Subcutaneous abdominal adipose tissue (tissue), 5 donors: Measurements from ENCODE around the gene ACY1.

Experiments
- H3K27ac ChIP-seq: one replicate; pipeline ENCODE4 v1.7.0; 2013; ENCODE audit warnings: low read depth, mild to moderate bottlenecking, inconsistent platforms, low read length, moderate library complexity
- H3K27me3 ChIP-seq, 5 donors: one replicate each; pipeline ENCODE4 v1.7.0; 2013; ENCODE audit warnings: low read length in 5 of 5, inconsistent platforms in 1 of 5; ENCODE audit not compliant: control insufficient read depth in 5 of 5, insufficient read depth in 4 of 5
- H3K36me3 ChIP-seq, 5 donors: one replicate each; pipeline ENCODE4 v1.7.0; 2013; ENCODE audit warnings: low read length in 5 of 5; ENCODE audit not compliant: control insufficient read depth in 5 of 5, insufficient read depth in 5 of 5
- H3K4me1 ChIP-seq, 5 donors: one replicate each; pipeline ENCODE4 v1.7.0; 2013; ENCODE audit warnings: low read length in 5 of 5, mild to moderate bottlenecking in 3 of 5, moderate library complexity in 1 of 5; ENCODE audit not compliant: control insufficient read depth in 5 of 5, insufficient read depth in 5 of 5
- H3K4me3 ChIP-seq, 5 donors: one replicate each; pipeline ENCODE4 v1.7.0; 2013; ENCODE audit warnings: low read length in 5 of 5, low read depth in 1 of 5
- H3K9ac ChIP-seq, 5 donors: one replicate each; pipeline ENCODE4 v1.7.0; 2013; ENCODE audit warnings: low read length in 5 of 5, mild to moderate bottlenecking in 4 of 5, moderate library complexity in 3 of 5
- H3K9me3 ChIP-seq, 5 donors: one replicate each; pipeline ENCODE4 v1.7.0; 2013; ENCODE audit warnings: low read length in 5 of 5; ENCODE audit not compliant: control insufficient read depth in 5 of 5
- donor health status: healthy.
- donor health status: healthy.
- donor health status: healthy.
- donor health status: healthy.
- donor health status: healthy.

Gene ACY1

GRCh38 chr3:51957520-51958205, 25.7 kb upstream of the ACY1 start:
- Histone ChIP-seq H3K9me3 (no peaks in the 10 kb centered on the region), H3K4me3 (no peak overlapping the region), H3K9ac (no peak overlapping the region), H3K36me3 (peaks cover 0 to 39% (median 23%) of the 10 kb centered on the region in 5 donors), H3K4me1 (peaks cover 3 to 23% (median 16%) of the 10 kb centered on the region in 5 donors), H3K27me3 (no peaks in the 10 kb centered on the region), H3K27ac (no peak overlapping the region)

GRCh38 chr3:51958603-51959521, 24.5 kb upstream of the ACY1 start:
- peaks cover 0 to 39% (median 23%) of the 10 kb centered on the region in 5 donors for H3K36me3 ChIP-seq
- H3K27me3 ChIP-seq = no peaks in the 10 kb centered on the region
- no peak overlapping the region for H3K4me3 ChIP-seq
- H3K9me3 ChIP-seq = no peaks in the 10 kb centered on the region
- no peak overlapping the region for H3K9ac ChIP-seq
- H3K27ac ChIP-seq = no peak overlapping the region
- peaks cover 3 to 23% (median 16%) of the 10 kb centered on the region in 5 donors for H3K4me1 ChIP-seq

- no peak overlapping the region for H3K27ac ChIP-seq
- H3K36me3 ChIP-seq = peaks cover 0 to 39% (median 23%) of the 10 kb centered on the region in 5 donors
These were observed 23.7 kb upstream of the ACY1 start for GRCh38 chr3:51959651-51960050.

GRCh38 chr3:51960386-51960785, 22.9 kb upstream of the ACY1 start:
- no peak overlapping the region for H3K9ac ChIP-seq
- H3K4me3 ChIP-seq = no peak overlapping the region
- H3K27me3 ChIP-seq = no peaks in the 10 kb centered on the region
- no peak overlapping the region for H3K27ac ChIP-seq
- no peaks in the 10 kb centered on the region for H3K9me3 ChIP-seq
- H3K4me1 ChIP-seq = peaks cover 3 to 20% (median 12%) of the 10 kb centered on the region in 5 donors
- H3K36me3 ChIP-seq = peaks cover 0 to 39% (median 23%) of the 10 kb centered on the region in 5 donors

More at GRCh38 chr3:51959651-51960050, 23.7 kb upstream of the ACY1 start:
- no peaks in the 10 kb centered on the region for H3K27me3 ChIP-seq
- H3K9me3 ChIP-seq = no peaks in the 10 kb centered on the region
- H3K4me3 ChIP-seq = no peak overlapping the region
- H3K9ac ChIP-seq = no peak overlapping the region
- H3K4me1 ChIP-seq = peaks cover 3 to 23% (median 16%) of the 10 kb centered on the region in 5 donors

GRCh38 chr3:51961011-51961410, 22.3 kb upstream of the ACY1 start:
- H3K4me1 ChIP-seq = peaks cover 3 to 18% (median 12%) of the 10 kb centered on the region in 5 donors

GRCh38 chr3:51961602-51962569, 21.4 kb upstream of the ACY1 start:
- Histone ChIP-seq H3K9me3 (no peaks in the 10 kb centered on the region), H3K27me3 (no peaks in the 10 kb centered on the region), H3K4me1 (peaks cover under 1 to 18% (median 13%) of the 10 kb centered on the region in 5 donors), H3K27ac (no peak overlapping the region), H3K9ac (peak overlapping the region in 1 of 5 donors; percentile 4), H3K4me3 (no peak overlapping the region), H3K36me3 (peaks cover 0 to 39% (median 23%) of the 10 kb centered on the region in 5 donors)

More at GRCh38 chr3:51961011-51961410, 22.3 kb upstream of the ACY1 start:
- Histone ChIP-seq H3K4me3 (no peak overlapping the region), H3K9me3 (no peaks in the 10 kb centered on the region), H3K27ac (no peak overlapping the region), H3K9ac (no peak overlapping the region), H3K36me3 (peaks cover 0 to 39% (median 23%) of the 10 kb centered on the region in 5 donors), H3K27me3 (no peaks in the 10 kb centered on the region)

- no peaks in the 10 kb centered on the region for H3K27me3 ChIP-seq
- peaks cover 0 to 23% (median 17%) of the 10 kb centered on the region in 5 donors for H3K4me1 ChIP-seq
- H3K4me3 ChIP-seq = no peak overlapping the region
- H3K9me3 ChIP-seq = no peaks in the 10 kb centered on the region
- H3K9ac ChIP-seq = peak overlapping the region in 1 of 5 donors; percentile 2
- no peak overlapping the region for H3K27ac ChIP-seq
- peaks cover 0 to 33% (median 23%) of the 10 kb centered on the region in 5 donors for H3K36me3 ChIP-seq
These were observed 20.3 kb upstream of the ACY1 start for GRCh38 chr3:51962854-51963530.

GRCh38 chr3:51963951-51964451, 19.3 kb upstream of the ACY1 start:
- Histone ChIP-seq H3K4me3 (no peak overlapping the region), H3K9me3 (no peaks in the 10 kb centered on the region), H3K36me3 (peaks cover 0 to 23% (median 16%) of the 10 kb centered on the region in 5 donors), H3K27me3 (no peaks in the 10 kb centered on the region), H3K27ac (no peak overlapping the region), H3K9ac (no peak overlapping the region), H3K4me1 (peaks cover 2 to 31% (median 25%) of the 10 kb centered on the region in 5 donors)

GRCh38 chr3:51964521-51964920, 18.8 kb upstream of the ACY1 start:
- peaks cover 2 to 31% (median 25%) of the 10 kb centered on the region in 5 donors for H3K4me1 ChIP-seq
- H3K9ac ChIP-seq = peak overlapping the region in 1 of 5 donors; percentile 30

More at GRCh38 chr3:51964521-51964920, 18.8 kb upstream of the ACY1 start:
- Histone ChIP-seq H3K36me3 (peaks cover 0 to 18% (median 10%) of the 10 kb centered on the region in 5 donors), H3K4me3 (no peak overlapping the region), H3K27ac (no peak overlapping the region), H3K9me3 (no peaks in the 10 kb centered on the region), H3K27me3 (no peaks in the 10 kb centered on the region)
